Tibial artery (tissue), 4 donors: ENCODE measurements around the gene QPCTL.
"Not testable (repeated sequence)": the region's sequence is repeated elsewhere in the genome, so short reads cannot be mapped to it uniquely, and the experiment has no call there.

Experiments
- DNase-seq, 2 donors: peaks; one replicate each; pipeline ENCODE4 v3.0.0-alpha.2; 2019
- H3K27ac ChIP-seq, 2 donors: fragments of 200-600 bp; sonication (generic) in 1 of 2; 1 replicate in 1 of 2; 2 replicates in 1 of 2; pipeline ENCODE4 v1.5.1; 2018 to 2019; ENCODE audit warnings: mild to moderate bottlenecking in 1 of 2
- H3K27me3 ChIP-seq, 2 donors: fragments of 200-600 bp; sonication (generic) in 1 of 2; one replicate each; pipeline versions ENCODE4 v1.5.1 to v1.6.0; 2016 to 2019
- H3K36me3 ChIP-seq, 3 donors: fragments of 200-600 bp; sonication (generic) in 2 of 3; one replicate each; pipeline ENCODE4 v1.5.1; 2016 to 2019; ENCODE audit warnings: mild to moderate bottlenecking in 2 of 3
- H3K4me1 ChIP-seq, 4 donors: fragments of 200-600 bp; sonication (generic) in 2 of 4; 1 replicate in 3 of 4; 2 replicates in 1 of 4; pipeline ENCODE4 v1.5.1; 2016 to 2019
- H3K4me3 ChIP-seq, 2 donors: fragments of 200-600 bp; sonication (generic) in 1 of 2; 1 replicate in 1 of 2; 2 replicates in 1 of 2; pipeline ENCODE4 v1.5.1; 2018 to 2019; ENCODE audit warnings: mild to moderate bottlenecking in 2 of 2
- H3K9me3 ChIP-seq, 3 donors: fragments of 200-600 bp; sonication (generic) in 1 of 3; one replicate each; pipeline ENCODE4 v1.5.1; 2016 to 2019
- CTCF ChIP-seq, 2 experiments: fragments of 200-600 bp in 1 of 2; fragments of 450-650 bp in 1 of 2; IDR thresholded peaks; one replicate each; pipeline ENCODE4 v1.5.1; 2017 to 2019; ENCODE audit warnings: antibody characterized with exemption in 2 of 2, mild to moderate bottlenecking in 1 of 2, moderate library complexity in 1 of 2
- intact Hi-C: fragments of 100-400 bp; cut with DNase I; formaldehyde crosslinking; loops from one replicate; pipeline ENCODE4 v1.15.0; 2023; ENCODE audit warnings: low total_unique reads

QPCTL gene

GRCh38 chr19:45746866-45747265 is 54.4 kb downstream of the QPCTL start:
- Histone ChIP-seq H3K4me3 (no peak overlapping the region), H3K9me3 (no peaks in the 10 kb centered on the region), H3K27ac (no peak overlapping the region), H3K4me1 (no peaks in the 10 kb centered on the region), H3K27me3 (peaks cover 0 to 10% of the 10 kb centered on the region in 2 donors), H3K36me3 (no peaks in the 10 kb centered on the region)
- no peak for DNase-seq
- intact Hi-C loops: no loop called here
- TF ChIP-seq CTCF (IDR thresholded peaks at IDR 0.05): no peak

- Histone ChIP-seq H3K4me3 (no peak overlapping the region), H3K27ac (no peak overlapping the region), H3K36me3 (no peaks in the 10 kb centered on the region), H3K9me3 (no peaks in the 10 kb centered on the region), H3K27me3 (peaks cover 0 to 10% of the 10 kb centered on the region in 2 donors), H3K4me1 (no peaks in the 10 kb centered on the region)
- no peak for TF ChIP-seq CTCF (IDR thresholded peaks at IDR 0.05)
- no peak for DNase-seq
- intact Hi-C loops: no loop called here
Observed at GRCh38 chr19:45747513-45747912, 55.0 kb downstream of the QPCTL start.

- H3K27ac ChIP-seq, H3K4me1 ChIP-seq, H3K36me3 ChIP-seq, DNase-seq, intact Hi-C loops, H3K9me3 ChIP-seq, H3K4me3 ChIP-seq: not testable (repeated sequence)
- peaks cover 0 to 16% of the 10 kb centered on the region in 2 donors for H3K27me3 ChIP-seq
Observed at GRCh38 chr19:45751483-45751882, 59.0 kb downstream of the QPCTL start.

GRCh38 chr19:45752639-45753038 is 60.2 kb downstream of the QPCTL start:
- no peak overlapping the region for H3K4me3 ChIP-seq
- no peaks in the 10 kb centered on the region for H3K4me1 ChIP-seq
- H3K27me3 ChIP-seq: peaks cover 0 to 12% of the 10 kb centered on the region in 2 donors
- H3K9me3 ChIP-seq: no peaks in the 10 kb centered on the region
- intact Hi-C loops: no loop called here
- TF ChIP-seq CTCF (IDR thresholded peaks at IDR 0.05): no peak
- no peak overlapping the region for H3K27ac ChIP-seq
- no peaks in the 10 kb centered on the region for H3K36me3 ChIP-seq
- DNase-seq: no peak

- no peak overlapping the region for H3K4me3 ChIP-seq
- intact Hi-C loops: no loop called here
- TF ChIP-seq CTCF (IDR thresholded peaks at IDR 0.05): no peak
- H3K4me1 ChIP-seq: no peaks in the 10 kb centered on the region
- no peak overlapping the region for H3K27ac ChIP-seq
- no peak for DNase-seq
- H3K27me3 ChIP-seq: peaks cover 0 to 12% of the 10 kb centered on the region in 2 donors
- no peaks in the 10 kb centered on the region for H3K9me3 ChIP-seq
- H3K36me3 ChIP-seq: no peaks in the 10 kb centered on the region
Observed at GRCh38 chr19:45753548-45753947, 61.1 kb downstream of the QPCTL start.
